HEK293T (cell line): Measurements from ENCODE around the gene SMC5.
"Not testable (repeated sequence)": the region's sequence is repeated elsewhere in the genome, so short reads cannot be mapped to it uniquely, and the experiment has no call there.

Source experiments
- CTCF ChIA-PET: fragments of 350-600 bp; formaldehyde crosslinking; extraction: SDS; loops from one replicate; lab custom pipeline; 2021; ENCODE audit warnings: antibody characterized with exemption, inconsistent platforms; lab: Yijun Ruan, JAX
- POLR2A ChIA-PET: fragments of 350-600 bp; formaldehyde crosslinking; extraction: SDS; loops from one replicate; lab custom pipeline; 2020; ENCODE audit warnings: antibody characterized with exemption, inconsistent platforms; lab: Yijun Ruan, JAX
- DNase-seq: peaks from one replicate; pipeline ENCODE4 v3.0.0; 2012; ENCODE audit warnings: mixed read lengths; ENCODE audit errors: extremely low spot score
- ARNT ChIP-seq: fragments of 450-650 bp; IDR thresholded peaks from 2 replicates; pipeline ENCODE4 v1.6.1; 2017; ENCODE audit warnings: mild to moderate bottlenecking
- BHLHE40 ChIP-seq: fragments of 450-650 bp; IDR thresholded peaks from 2 replicates; pipeline ENCODE4 v1.6.1; 2016; ENCODE audit warnings: mild to moderate bottlenecking, moderate library complexity, borderline replicate concordance
- CTBP1 ChIP-seq: fragments of 450-650 bp; IDR thresholded peaks from 2 replicates; pipeline ENCODE4 v1.6.1; 2016; ENCODE audit warnings: borderline replicate concordance
- ELF4 ChIP-seq: fragments of 450-650 bp; IDR thresholded peaks from 2 replicates; pipeline ENCODE4 v1.6.1; 2017; ENCODE audit warnings: antibody characterized with exemption
- FOXA1 ChIP-seq: fragments of 450-650 bp; IDR thresholded peaks from 2 replicates; pipeline ENCODE4 v1.6.1; 2016; ENCODE audit warnings: mild to moderate bottlenecking
- FOXK2 ChIP-seq: fragments of 450-650 bp; IDR thresholded peaks from 2 replicates; pipeline ENCODE4 v1.6.1; 2016; ENCODE audit warnings: mild to moderate bottlenecking
- FOXM1 ChIP-seq: fragments of 450-650 bp; IDR thresholded peaks from 2 replicates; pipeline ENCODE4 v1.6.1; 2017; ENCODE audit warnings: mild to moderate bottlenecking, borderline replicate concordance
- HDGF ChIP-seq: fragments of 450-650 bp; IDR thresholded peaks from 2 replicates; pipeline ENCODE4 v1.6.1; 2017; ENCODE audit warnings: antibody characterized with exemption, borderline replicate concordance
- L3MBTL2 ChIP-seq: fragments of 450-650 bp; conservative IDR thresholded peaks from 2 replicates; pipeline ENCODE4 v1.6.1; 2016; ENCODE audit warnings: mild to moderate bottlenecking
- LEF1 ChIP-seq: fragments of 450-650 bp; IDR thresholded peaks from 2 replicates; pipeline ENCODE4 v1.6.1; 2017; ENCODE audit warnings: mild to moderate bottlenecking, borderline replicate concordance
- NFRKB ChIP-seq: fragments of 450-650 bp; IDR thresholded peaks from 2 replicates; pipeline ENCODE4 v1.6.1; 2016; ENCODE audit warnings: mild to moderate bottlenecking, moderate library complexity
- SP1 ChIP-seq: fragments of 450-650 bp; IDR thresholded peaks from 2 replicates; pipeline ENCODE4 v1.6.1; 2017
- SUZ12 ChIP-seq: fragments of 450-650 bp; IDR thresholded peaks from 2 replicates; pipeline ENCODE4 v1.6.1; 2016; ENCODE audit warnings: mild to moderate bottlenecking
- TARDBP ChIP-seq: fragments of 450-650 bp; IDR thresholded peaks from 2 replicates; pipeline ENCODE4 v1.6.1; 2016
- ZNF384 ChIP-seq: fragments of 450-650 bp; IDR thresholded peaks from 2 replicates; pipeline ENCODE4 v1.6.1; 2016
- TF ChIP-seq, protein P1 (sequence below): fragments of 450-650 bp; IDR thresholded peaks from 2 replicates; pipeline ENCODE4 v1.6.1; 2016

The SMC5 gene

DNA sequence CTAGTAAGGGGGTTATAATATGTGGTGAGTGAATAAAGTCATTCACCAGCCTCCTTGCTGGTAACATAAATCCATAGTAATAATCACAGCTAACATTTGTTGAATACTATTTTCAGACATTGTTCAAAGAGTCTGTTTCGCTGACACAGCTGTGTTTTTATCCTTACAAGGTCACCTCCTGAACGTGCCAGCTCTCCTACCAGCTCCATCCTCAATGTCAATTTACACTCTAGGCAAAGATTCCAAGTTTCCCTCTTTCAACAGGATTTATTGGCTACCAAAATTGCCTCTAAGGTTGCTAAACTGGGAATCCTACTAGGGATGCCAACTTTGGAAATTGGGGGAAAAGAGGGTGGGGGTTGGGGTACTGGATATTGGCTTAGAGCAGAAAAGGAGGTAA lies 30.7 kb upstream of the SMC5 start:
- TF ChIP-seq TARDBP: no peak
- no peak for TF ChIP-seq SP1
- no peak for TF ChIP-seq BHLHE40
- TF ChIP-seq SUZ12: no peak
- no peak for TF ChIP-seq FOXM1
- TF ChIP-seq, protein P1, sequence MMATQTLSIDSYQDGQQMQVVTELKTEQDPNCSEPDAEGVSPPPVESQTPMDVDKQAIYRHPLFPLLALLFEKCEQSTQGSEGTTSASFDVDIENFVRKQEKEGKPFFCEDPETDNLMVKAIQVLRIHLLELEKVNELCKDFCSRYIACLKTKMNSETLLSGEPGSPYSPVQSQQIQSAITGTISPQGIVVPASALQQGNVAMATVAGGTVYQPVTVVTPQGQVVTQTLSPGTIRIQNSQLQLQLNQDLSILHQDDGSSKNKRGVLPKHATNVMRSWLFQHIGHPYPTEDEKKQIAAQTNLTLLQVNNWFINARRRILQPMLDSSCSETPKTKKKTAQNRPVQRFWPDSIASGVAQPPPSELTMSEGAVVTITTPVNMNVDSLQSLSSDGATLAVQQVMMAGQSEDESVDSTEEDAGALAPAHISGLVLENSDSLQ: no peak
- no peak for TF ChIP-seq ELF4
- TF ChIP-seq NFRKB: no peak
- no peak for TF ChIP-seq FOXA1
- ChIA-PET CTCF (no interaction called here), POLR2A (no interaction called here)
- DNase-seq: no peak

DNA sequence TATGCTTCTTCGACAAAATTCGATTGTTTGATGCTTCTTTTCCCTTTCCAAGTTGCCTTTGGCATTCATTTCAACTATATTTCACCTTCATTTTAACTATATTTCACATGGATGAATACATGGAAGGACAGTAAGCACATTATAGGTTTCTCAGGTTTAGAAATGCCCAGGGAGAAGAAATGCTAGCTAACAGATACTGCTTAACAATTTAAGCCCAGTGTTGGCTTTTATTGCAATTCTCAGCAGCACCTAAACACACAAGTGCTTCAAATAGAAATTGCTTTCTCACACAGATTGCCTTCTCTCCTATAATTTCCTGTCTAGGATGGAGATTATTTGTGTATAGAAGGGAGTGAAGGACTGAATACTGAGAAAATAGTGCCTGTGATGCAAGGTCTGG lies 30.2 kb upstream of the SMC5 start:
- TF ChIP-seq SUZ12 (no peak), CTBP1 (no peak), BHLHE40 (no peak), L3MBTL2 (no peak), LEF1 (no peak), TARDBP (no peak), SP1 (no peak), NFRKB (no peak), ARNT (no peak), FOXA1 (no peak), ELF4 (no peak)
- TF ChIP-seq, protein P1: no peak
- ChIA-PET POLR2A (no interaction called here), CTCF (no interaction called here)
- no peak for DNase-seq

DNA sequence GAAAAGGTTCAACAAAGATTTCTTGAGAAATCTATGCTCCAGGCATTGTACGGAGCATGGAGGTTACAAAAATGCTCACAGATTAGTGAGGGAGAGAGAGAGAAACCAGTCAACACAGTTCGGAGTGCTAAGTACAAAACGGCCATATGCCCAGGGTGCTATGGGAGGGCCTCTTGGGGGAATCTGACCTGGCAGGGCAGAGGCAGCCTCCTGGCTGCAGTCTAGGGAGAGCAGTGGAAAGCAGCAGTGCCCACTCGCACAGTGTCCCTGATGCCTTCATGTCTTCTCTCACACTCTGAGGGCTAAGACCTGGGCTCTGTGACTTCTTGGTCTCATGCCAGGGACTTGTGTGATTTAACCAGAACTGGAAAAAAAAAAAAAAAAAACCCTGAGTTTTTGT lies 29.8 kb upstream of the SMC5 start:
- CTCF ChIA-PET: no interaction called here
- no peak for DNase-seq
- TF ChIP-seq HDGF (no peak), SP1 (no peak), TARDBP (no peak), ELF4 (no peak), L3MBTL2 (no peak), SUZ12 (no peak), CTBP1 (no peak), ARNT (no peak), ZNF384 (no peak), NFRKB (no peak), FOXA1 (no peak)
- TF ChIP-seq, protein P1: no peak
- POLR2A ChIA-PET: no interaction called here

DNA sequence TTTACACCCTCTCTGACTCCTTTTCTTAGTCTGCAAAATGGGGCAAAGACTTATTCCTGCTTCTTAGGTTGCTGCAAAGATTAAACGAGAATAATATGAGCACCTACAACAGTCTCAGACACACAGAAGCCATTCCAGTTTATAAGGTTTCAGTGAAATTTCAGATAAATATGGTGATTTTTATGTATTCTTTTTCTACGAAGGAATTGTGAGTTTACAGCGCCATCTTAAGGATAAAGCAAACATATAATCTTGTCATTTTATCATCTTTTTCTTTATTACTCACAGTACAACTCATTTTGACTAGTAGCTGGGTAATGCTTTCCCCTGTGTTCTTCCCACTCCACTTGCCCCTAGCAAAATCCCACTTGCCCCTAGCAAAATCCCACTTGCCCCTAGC lies 29.2 kb upstream of the SMC5 start:
- POLR2A ChIA-PET: no interaction called here
- DNase-seq: peak; percentile 9
- CTCF ChIA-PET: interaction anchor here (0.9 kb wide), 1 partner anchor 258 kb away, joined by 3 read pairs; no protein-coding TSS in a partner anchor
- TF ChIP-seq TARDBP (no peak), L3MBTL2 (no peak), SUZ12 (no peak), LEF1 (no peak), CTBP1 (no peak), ELF4 (no peak), FOXA1 (no peak), ARNT (no peak), HDGF (no peak), BHLHE40 (no peak), NFRKB (no peak), FOXM1 (no peak), FOXK2 (no peak), ZNF384 (no peak), SP1 (no peak)
- TF ChIP-seq, protein P1: no peak

DNA sequence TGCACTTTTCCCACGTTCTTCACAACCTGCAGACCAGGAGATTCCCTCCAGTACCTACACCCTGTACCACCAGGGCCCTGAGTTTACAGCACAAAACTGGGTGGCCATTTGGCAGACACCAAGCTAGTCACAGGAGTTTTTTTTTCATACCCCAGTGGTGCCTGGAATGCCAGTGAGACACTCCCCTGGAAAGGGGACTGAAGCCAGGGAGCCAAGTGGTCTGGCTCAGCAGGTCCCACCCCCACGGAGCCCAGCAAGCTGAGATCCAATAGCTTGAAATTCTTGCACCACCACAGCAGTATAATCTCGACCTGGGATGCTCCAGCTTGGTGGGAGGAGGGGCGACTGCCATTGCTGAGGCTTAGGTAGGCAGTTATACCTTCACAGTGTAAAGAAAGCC lies 26.3 kb upstream of the SMC5 start:
- no peak for DNase-seq
- POLR2A ChIA-PET: no interaction called here
- CTCF ChIA-PET: no interaction called here
- TF ChIP-seq FOXM1: no peak
- TF ChIP-seq L3MBTL2: no peak
- TF ChIP-seq FOXA1: no peak
- TF ChIP-seq LEF1: no peak
- no peak for TF ChIP-seq CTBP1
- no peak for TF ChIP-seq SP1
- TF ChIP-seq NFRKB: no peak
- no peak for TF ChIP-seq HDGF
- TF ChIP-seq, protein P1: no peak
- no peak for TF ChIP-seq SUZ12
- no peak for TF ChIP-seq FOXK2
- TF ChIP-seq TARDBP: no peak
- no peak for TF ChIP-seq ARNT
- TF ChIP-seq ELF4: no peak
- TF ChIP-seq ZNF384: no peak
- TF ChIP-seq BHLHE40: no peak

DNA sequence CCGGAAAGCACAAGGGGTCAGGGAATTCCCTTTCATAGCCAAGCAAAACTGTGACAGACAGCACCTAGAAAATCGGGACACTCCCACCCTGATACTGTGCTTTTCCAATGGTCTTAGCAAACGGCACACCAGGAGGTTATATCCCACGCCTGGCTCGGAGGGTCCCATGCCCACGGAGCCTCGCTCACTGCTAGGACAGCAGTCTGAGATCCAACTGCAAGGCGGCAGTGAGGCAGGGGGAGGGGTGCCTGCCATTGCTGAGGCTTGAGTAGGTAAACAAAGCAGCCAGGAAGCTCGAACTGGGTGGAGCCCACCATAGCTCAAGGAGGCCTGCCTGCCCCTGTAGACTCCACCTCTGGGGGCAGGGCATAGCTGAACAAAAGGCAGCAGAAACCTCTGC lies 24.6 kb upstream of the SMC5 start:
- CTCF ChIA-PET, DNase-seq: not testable (repeated sequence)
- POLR2A ChIA-PET: interaction anchor here (1.0 kb wide), 1 partner anchor 20 kb away, joined by 3 read pairs; no protein-coding TSS in a partner anchor

DNA sequence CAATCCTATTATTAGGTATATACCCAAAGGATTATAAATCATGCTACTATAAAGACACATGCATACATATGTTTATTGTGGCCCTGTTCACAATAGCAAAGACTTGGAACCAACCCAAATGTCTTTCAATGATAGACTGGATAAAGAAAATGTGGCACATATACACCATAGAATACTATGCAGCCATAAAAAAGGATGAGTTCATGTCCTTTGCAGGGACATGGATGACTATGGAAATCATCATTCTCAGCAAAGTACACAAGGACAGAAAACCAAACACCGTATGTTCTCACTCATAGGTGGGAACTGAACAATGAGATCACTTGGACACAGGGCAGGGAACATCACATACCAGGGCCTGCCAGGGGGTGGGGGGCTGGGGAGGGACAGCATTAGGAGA lies 12.8 kb upstream of the SMC5 start:
- POLR2A ChIA-PET: not testable (repeated sequence)

More for the DNA sequence above, 12.8 kb upstream of the SMC5 start:
- DNase-seq, CTCF ChIA-PET: not testable (repeated sequence)
